A673 (cell line): Measurements from ENCODE around the gene ADI1. TPM values are rescaled to one million over a fixed set of nuclear protein-coding genes. Genes with fewer than 3 reads are reported as not detected.

ENCODE experiments used
- Bru-seq: library from RNA; stranded (reverse); fragments of 400-500 nt; gene quantifications from one replicate; lab custom pipeline; 2021; lab: Mats Ljungman, UMichigan
- BruChase-seq, 2 experiments: library from RNA; stranded (reverse); fragments of 400-500 nt; gene quantifications; one replicate each; lab custom pipeline; 2021; lab: Mats Ljungman, UMichigan
- BruUV-seq: library from RNA; stranded (reverse); fragments of 400-500 nt; replicated peaks from 2 replicates; lab custom pipeline; 2021; lab: Mats Ljungman, UMichigan
- CTCF ChIA-PET: fragments of 300-600 bp; sonication (Branson Sonifier 250); formaldehyde crosslinking; loops from one replicate; lab custom pipeline; 2022; ENCODE audit warnings: antibody characterized with exemption; lab: Charles Lee
- POLR2A ChIA-PET: fragments of 300-600 bp; sonication (Branson Sonifier 250); formaldehyde crosslinking; loops from one replicate; lab custom pipeline; 2022; ENCODE audit warnings: antibody characterized with exemption; ENCODE audit not compliant: low non-redundant PET; lab: Charles Lee
- DNase-seq: peaks from one replicate; pipeline ENCODE4 v3.0.0-alpha.2; 2015; ENCODE audit warnings: low spot score
- H3K27ac ChIP-seq: fragments of 200-600 bp; sonication (generic); 2 replicates; pipeline ENCODE4 v1.5.1; 2016; ENCODE audit warnings: mixed run types, low read depth, mild to moderate bottlenecking, mixed read lengths, antibody characterized with exemption, low read length; ENCODE audit not compliant: poor library complexity, severe bottlenecking
- H3K27me3 ChIP-seq: fragments of 200-600 bp; sonication (generic); replicated peaks from 2 replicates; pipeline ENCODE4 v1.6.1; 2017; ENCODE audit warnings: mixed run types, low read depth, mild to moderate bottlenecking, mixed read lengths, antibody characterized with exemption, low read length; ENCODE audit not compliant: insufficient read depth, poor library complexity
- H3K36me3 ChIP-seq: fragments of 200-600 bp; sonication (generic); 2 replicates; pipeline ENCODE4 v1.6.1; 2016; ENCODE audit warnings: mixed run types, mild to moderate bottlenecking, mixed read lengths, antibody characterized with exemption, low read length; ENCODE audit not compliant: insufficient read depth, poor library complexity, severe bottlenecking
- H3K4me1 ChIP-seq: fragments of 200-600 bp; sonication (generic); 2 replicates; pipeline ENCODE4 v1.6.1; 2017; ENCODE audit warnings: mixed run types, mild to moderate bottlenecking, mixed read lengths, antibody characterized with exemption, low read length; ENCODE audit not compliant: insufficient read depth, poor library complexity, severe bottlenecking
- H3K4me3 ChIP-seq: fragments of 200-600 bp; sonication (generic); 2 replicates; pipeline ENCODE4 v1.5.1; 2016; ENCODE audit warnings: low read depth, mixed run types, mild to moderate bottlenecking, mixed read lengths, low read length; ENCODE audit not compliant: poor library complexity, severe bottlenecking
- H3K9me3 ChIP-seq: fragments of 200-600 bp; sonication (generic); 2 replicates; pipeline ENCODE4 v1.6.1; 2016; ENCODE audit warnings: mixed run types, low read depth, mild to moderate bottlenecking, mixed read lengths, antibody characterized with exemption, low read length; ENCODE audit not compliant: poor library complexity, severe bottlenecking
- CTCF ChIP-seq: fragments of 300-800, 200-600 bp; sonication (generic); conservative IDR thresholded peaks from 2 replicates; pipeline ENCODE4 v1.5.1; 2017; ENCODE audit warnings: low read depth, mild to moderate bottlenecking, antibody characterized with exemption, low read length, moderate library complexity, mixed read lengths
- EZH2 ChIP-seq: fragments of 200-600 bp; sonication (generic); IDR thresholded peaks from 2 replicates; pipeline ENCODE4 v1.6.1; 2017; ENCODE audit warnings: borderline replicate concordance, low read depth, mild to moderate bottlenecking, mixed read lengths, antibody characterized with exemption, low read length; ENCODE audit not compliant: poor library complexity, severe bottlenecking
- intact Hi-C: fragments of 100-400 bp; cut with micrococcal nuclease; formaldehyde crosslinking; loops from one replicate; pipeline ENCODE4 v1.10.0; 2022; ENCODE audit not compliant: unreplicated experiment
- long read RNA-seq: library from polyadenylated mRNA; stranded (forward); transcript quantifications from one replicate; pipeline ENCODE4 v2.0.0, GENCODE V29; 2022
- total RNA-seq: library from RNA; stranded (reverse); gene quantifications from 2 replicates; pipeline ENCODE4 v1.2.3, GENCODE V29; 2021

Gene ADI1
- total RNA-seq (52.4 and 68.3 TPM in 2 replicates), Bru-seq, nascent RNA (percentile 83 among the genes with signal in this experiment), BruChase-seq, experiment 1, labeled RNA remaining after a 2-hour chase (percentile 73 among the genes with signal in this experiment), BruChase-seq, experiment 2, labeled RNA remaining after a 6-hour chase (percentile 87 among the genes with signal in this experiment)
- long read RNA-seq, transcript ADI1-201 (4 exons, 2,391 nt) = major isoform, 153 of 159 reads
- long read RNA-seq, partial matches to known transcripts = 3 of 159 reads
- long read RNA-seq, other reads (novel, unspliced or antisense) = 3 of 159 reads

GRCh38 chr2:3519255-3520205, at the start of gene ADI1:
TSS of gene ADI1 (minus strand) at chr2:3519531. CDS start at chr2:3519487, 44 bp downstream.
- DNase-seq = peak; percentile 88
- Histone ChIP-seq H3K36me3 (no peaks in the 10 kb centered on the region), H3K27me3 (no peaks in the 10 kb centered on the region), H3K9me3 (no peaks in the 10 kb centered on the region), H3K27ac (peak within 1 kb of the TSS; percentile 99), H3K4me1 (peaks cover 10% of the 10 kb centered on the region), H3K4me3 (peak within 1 kb of the TSS; percentile 81)
- TF ChIP-seq CTCF (no peak), EZH2 (no peak)
- ChIA-PET POLR2A (interaction anchor here (0.6 kb wide), 1 partner anchor 365 kb away, joined by 3 read pairs; no protein-coding TSS in a partner anchor), CTCF (interaction anchor here (0.8 kb wide), 1 partner anchor 17 kb away, joined by 9 read pairs; no protein-coding TSS in a partner anchor)
- intact Hi-C loops = loop anchor here (5.0 kb wide), 1 partner anchor 142 kb away; the partner anchor contains the start of genes EIPR1 and TRAPPC12
- TSS peak; percentile 70 for BruUV-seq

GRCh38 chr2:3566806-3567205, 47.5 kb upstream of the ADI1 start:
- no TSS peak for BruUV-seq
- no peak for DNase-seq
- Histone ChIP-seq H3K27me3 (no peaks in the 10 kb centered on the region), H3K4me3 (no peak overlapping the region), H3K9me3 (no peaks in the 10 kb centered on the region), H3K4me1 (no peaks in the 10 kb centered on the region), H3K36me3 (no peaks in the 10 kb centered on the region), H3K27ac (no peak overlapping the region)
- intact Hi-C loops = no loop called here
- CTCF ChIA-PET = no interaction called here
- POLR2A ChIA-PET = no interaction called here
- TF ChIP-seq CTCF (no peak), EZH2 (no peak)

GRCh38 chr2:3565117-3565516, 45.8 kb upstream of the ADI1 start:
- intact Hi-C loops = no loop called here

More at GRCh38 chr2:3565117-3565516, 45.8 kb upstream of the ADI1 start:
- no peak for TF ChIP-seq EZH2
- no peak for TF ChIP-seq CTCF
- BruUV-seq = no TSS peak
- Histone ChIP-seq H3K9me3 (no peaks in the 10 kb centered on the region), H3K4me1 (no peaks in the 10 kb centered on the region), H3K36me3 (peaks cover 4% of the 10 kb centered on the region), H3K27me3 (no peaks in the 10 kb centered on the region), H3K4me3 (no peak overlapping the region), H3K27ac (no peak overlapping the region)
- POLR2A ChIA-PET = no interaction called here
- no peak for DNase-seq
- CTCF ChIA-PET = no interaction called here
